CD14-positive monocyte (primary cell): ENCODE data around the gene CDKL5. TPM values are rescaled to one million over a fixed set of nuclear protein-coding genes. Genes with fewer than 3 reads are reported as not detected.

ENCODE experiments used
- DNase-seq, 3 donors: peaks; one replicate each; pipeline ENCODE4 v3.0.0-alpha.2; 2011 to 2022
- H2AFZ ChIP-seq: 2 replicates; pipeline ENCODE4 v1.6.0; 2012; ENCODE audit warnings: mild to moderate bottlenecking, low read depth, low read length, inconsistent platforms; ENCODE audit not compliant: insufficient read depth, poor library complexity, severe bottlenecking
- H3K27ac ChIP-seq, 2 donors: 1 replicate in 1 of 2; 2 replicates in 1 of 2; pipeline ENCODE4 v1.5.1; 2012 to 2013; ENCODE audit warnings: low read length in 2 of 2, control low read depth in 1 of 2, inconsistent platforms in 1 of 2, low read depth in 1 of 2, mild to moderate bottlenecking in 1 of 2
- H3K27me3 ChIP-seq, 2 donors: one replicate each; pipeline versions ENCODE4 v1.6.0 to v1.6.1; 2011 to 2013; ENCODE audit warnings: low read length in 2 of 2; ENCODE audit not compliant: control insufficient read depth in 2 of 2, insufficient read depth in 2 of 2
- H3K36me3 ChIP-seq, 2 donors: replicated peaks in 1 of 2; 1 replicate in 1 of 2; 2 replicates in 1 of 2; pipeline versions ENCODE4 v1.5.1 to v1.6.1; 2012 to 2013; ENCODE audit warnings: low read length in 2 of 2, control low read depth in 1 of 2, inconsistent platforms in 1 of 2, mild to moderate bottlenecking in 1 of 2; ENCODE audit not compliant: insufficient read depth in 2 of 2, control insufficient read depth in 1 of 2
- H3K4me1 ChIP-seq, 2 donors: 1 replicate in 1 of 2; 2 replicates in 1 of 2; pipeline versions ENCODE4 v1.5.1 to v1.6.1; 2012 to 2013; ENCODE audit warnings: low read length in 2 of 2, control low read depth in 1 of 2, inconsistent platforms in 1 of 2, mild to moderate bottlenecking in 1 of 2, moderate library complexity in 1 of 2; ENCODE audit not compliant: insufficient read depth in 2 of 2, control insufficient read depth in 1 of 2
- H3K4me2 ChIP-seq: replicated peaks from 2 replicates; pipeline ENCODE3; 2012; ENCODE audit warnings: low read length, moderate library complexity, mild to moderate bottlenecking; ENCODE audit not compliant: poor library complexity, severe bottlenecking; ENCODE audit errors: extremely low read depth
- H3K4me3 ChIP-seq, 3 experiments: fragments of 200-600 bp in 1 of 3; sonication (generic) in 1 of 3; replicated peaks in 1 of 3; 1 replicate in 2 of 3; 2 replicates in 1 of 3; pipeline ENCODE4 v1.5.1; 2011 to 2013; ENCODE audit warnings: low read length in 3 of 3, mild to moderate bottlenecking in 3 of 3, control low read depth in 2 of 3, low read depth in 2 of 3, inconsistent platforms in 1 of 3, moderate library complexity in 1 of 3
- H3K79me2 ChIP-seq: 2 replicates; pipeline ENCODE4 v1.6.0; 2012; ENCODE audit warnings: mild to moderate bottlenecking, control low read depth, inconsistent platforms, low read length, moderate library complexity; ENCODE audit not compliant: insufficient read depth
- H3K9ac ChIP-seq: 2 replicates; pipeline ENCODE4 v1.6.0; 2017; ENCODE audit warnings: low read length, mild to moderate bottlenecking; ENCODE audit not compliant: insufficient read depth, poor library complexity, severe bottlenecking
- H3K9me3 ChIP-seq, 2 donors: replicated peaks in 1 of 2; 1 replicate in 1 of 2; 2 replicates in 1 of 2; pipeline versions ENCODE4 v1.5.1 to v1.6.1; 2012 to 2013; ENCODE audit warnings: low read length in 2 of 2, control low read depth in 1 of 2; ENCODE audit not compliant: control insufficient read depth in 1 of 2, insufficient read depth in 1 of 2
- H4K20me1 ChIP-seq: 2 replicates; pipeline ENCODE4 v1.6.0; 2012; ENCODE audit warnings: mild to moderate bottlenecking, low read length, control low read depth, moderate library complexity; ENCODE audit not compliant: insufficient read depth
- H3K27ac Mint-ChIP-seq, 7 donors: one replicate each; pipeline ENCODE4 v1.8.0; 2020; ENCODE audit warnings: mild to moderate bottlenecking in 7 of 7, mixed read lengths in 7 of 7, moderate library complexity in 6 of 7, inconsistent platforms in 2 of 7
- H3K27me3 Mint-ChIP-seq, 3 donors: one replicate each; pipeline ENCODE4 v1.8.0; 2021 to 2022; ENCODE audit warnings: low read depth in 3 of 3, mild to moderate bottlenecking in 3 of 3, mixed read lengths in 3 of 3, moderate library complexity in 3 of 3, inconsistent platforms in 1 of 3
- H3K36me3 Mint-ChIP-seq, 2 donors: one replicate each; pipeline ENCODE4 v1.8.0; 2020; ENCODE audit warnings: mixed read lengths in 2 of 2, inconsistent platforms in 1 of 2, mild to moderate bottlenecking in 1 of 2
- H3K4me1 Mint-ChIP-seq: one replicate; pipeline ENCODE4 v1.8.0; 2020; ENCODE audit warnings: mild to moderate bottlenecking, mixed read lengths
- H3K4me3 Mint-ChIP-seq, 2 donors: one replicate each; pipeline ENCODE4 v1.8.0; 2020; ENCODE audit warnings: mild to moderate bottlenecking in 2 of 2, mixed read lengths in 2 of 2, moderate library complexity in 1 of 2
- H3K9me3 Mint-ChIP-seq, 7 donors: one replicate each; pipeline ENCODE4 v1.8.0; 2020 to 2022; ENCODE audit warnings: mixed read lengths in 7 of 7, mild to moderate bottlenecking in 6 of 7, moderate library complexity in 6 of 7, inconsistent platforms in 2 of 7
- WGBS: methylation state at CpG from one replicate; pipeline ENCODE4 v1.1.5; 2013; ENCODE audit warnings: missing lambda C conversion rate; ENCODE audit not compliant: insufficient coverage; 5-methylcytosine and 5-hydroxymethylcytosine counted together
- intact Hi-C, 2 donors: fragments of 100-400 bp; cut with micrococcal nuclease; formaldehyde crosslinking; loops; one replicate each; pipeline versions ENCODE4 v1.15.0 to v1.15.1; 2023
- polyA plus RNA-seq, 3 donors: library from polyadenylated mRNA; depleted of rRNA in 1 of 3; unstranded in 2 of 3; stranded (reverse) in 1 of 3; fragments of 300-500 nt in 2 of 3; fragments of >200 nt in 1 of 3; fragmentation: Illumina TruSeq in 2 of 3; gene quantifications; 1 replicate in 2 of 3; 2 replicates in 1 of 3; pipeline ENCODE4 v1.2.3, GENCODE V29; 2012 to 2021
- TF ChIP-seq, protein P1 (sequence below): fragments of 200-600 bp; IDR thresholded peaks from one replicate; pipeline ENCODE4 v1.8.0; 2022; ENCODE audit warnings: antibody characterized with exemption, mild to moderate bottlenecking

The CDKL5 gene
- polyA plus RNA-seq, 3 donors = 0.54 to 3.6 (median 1.4) TPM

DNA sequence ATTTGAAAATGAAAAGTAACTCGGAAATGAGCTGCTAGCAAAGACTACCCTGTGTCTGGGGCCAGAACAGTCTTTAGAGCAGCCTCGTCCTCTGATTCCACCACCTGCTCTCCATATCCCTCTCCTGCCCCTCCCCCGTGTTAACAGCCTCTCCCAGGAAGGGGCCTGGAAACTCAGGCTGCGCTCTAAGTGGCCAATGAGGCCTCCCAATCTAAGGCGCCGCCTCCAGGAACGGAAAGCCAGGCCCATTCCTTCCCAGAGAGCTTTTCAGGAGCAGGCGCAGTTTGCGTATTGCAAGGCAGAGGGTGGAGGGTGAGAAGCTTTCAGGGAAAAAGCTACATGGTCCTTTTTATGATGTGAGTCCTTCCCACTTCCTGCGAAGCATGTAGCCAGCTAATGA lies 215.3 kb downstream of the CDKL5 start:
- intact Hi-C loops = no loop called here
- Histone ChIP-seq H3K27me3 (no peaks in the 10 kb centered on the region), H4K20me1 (no peaks in the 10 kb centered on the region), H3K4me1 (no peaks in the 10 kb centered on the region), H2AFZ (no peak overlapping the region), H3K36me3 (no peaks in the 10 kb centered on the region), H3K9ac (no peak overlapping the region), H3K79me2 (no peaks in the 10 kb centered on the region), H3K4me2 (no peak overlapping the region), H3K4me3 (no peak overlapping the region), H3K27ac (no peak overlapping the region), H3K9me3 (no peaks in the 10 kb centered on the region)
- Mint-ChIP-seq H3K36me3 (no peaks in the 10 kb centered on the region), H3K9me3 (peaks cover 0 to 4% (median 0%) of the 10 kb centered on the region in 7 donors), H3K4me1 (no peaks in the 10 kb centered on the region), H3K27ac (no peak overlapping the region), H3K27me3 (peaks cover 4 to 7% (median 4%) of the 10 kb centered on the region in 3 donors), H3K4me3 (no peak overlapping the region)
- WGBS = 88% methylated on average over 1 of the region's 10 CpGs
- TF ChIP-seq, protein P1, sequence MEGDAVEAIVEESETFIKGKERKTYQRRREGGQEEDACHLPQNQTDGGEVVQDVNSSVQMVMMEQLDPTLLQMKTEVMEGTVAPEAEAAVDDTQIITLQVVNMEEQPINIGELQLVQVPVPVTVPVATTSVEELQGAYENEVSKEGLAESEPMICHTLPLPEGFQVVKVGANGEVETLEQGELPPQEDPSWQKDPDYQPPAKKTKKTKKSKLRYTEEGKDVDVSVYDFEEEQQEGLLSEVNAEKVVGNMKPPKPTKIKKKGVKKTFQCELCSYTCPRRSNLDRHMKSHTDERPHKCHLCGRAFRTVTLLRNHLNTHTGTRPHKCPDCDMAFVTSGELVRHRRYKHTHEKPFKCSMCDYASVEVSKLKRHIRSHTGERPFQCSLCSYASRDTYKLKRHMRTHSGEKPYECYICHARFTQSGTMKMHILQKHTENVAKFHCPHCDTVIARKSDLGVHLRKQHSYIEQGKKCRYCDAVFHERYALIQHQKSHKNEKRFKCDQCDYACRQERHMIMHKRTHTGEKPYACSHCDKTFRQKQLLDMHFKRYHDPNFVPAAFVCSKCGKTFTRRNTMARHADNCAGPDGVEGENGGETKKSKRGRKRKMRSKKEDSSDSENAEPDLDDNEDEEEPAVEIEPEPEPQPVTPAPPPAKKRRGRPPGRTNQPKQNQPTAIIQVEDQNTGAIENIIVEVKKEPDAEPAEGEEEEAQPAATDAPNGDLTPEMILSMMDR = no peak
- no peak for DNase-seq

GRCh38 chrX:18643243-18643642 lies 217.8 kb downstream of the CDKL5 start:
- WGBS = no CpG with 5 or more reads among the region's 3 CpGs
- TF ChIP-seq, protein P1 = no peak
- Mint-ChIP-seq H3K27me3 (peaks cover 4 to 10% (median 6%) of the 10 kb centered on the region in 3 donors), H3K9me3 (peaks cover 0 to 4% (median 0%) of the 10 kb centered on the region in 7 donors), H3K4me3 (no peak overlapping the region), H3K36me3 (no peaks in the 10 kb centered on the region), H3K4me1 (peaks cover 5% of the 10 kb centered on the region), H3K27ac (no peak overlapping the region)
- intact Hi-C loops = no loop called here
- H3K9me3 ChIP-seq = no peaks in the 10 kb centered on the region
- H3K27me3 ChIP-seq = no peaks in the 10 kb centered on the region
- no peaks in the 10 kb centered on the region for H3K79me2 ChIP-seq
- no peak overlapping the region for H3K27ac ChIP-seq
- no peaks in the 10 kb centered on the region for H3K36me3 ChIP-seq
- no peaks in the 10 kb centered on the region for H4K20me1 ChIP-seq
- H3K4me2 ChIP-seq = no peak overlapping the region
- no peak overlapping the region for H2AFZ ChIP-seq
- no peak overlapping the region for H3K4me3 ChIP-seq
- no peak overlapping the region for H3K9ac ChIP-seq
- DNase-seq = no peak
- peaks cover 0 to 6% of the 10 kb centered on the region in 2 donors for H3K4me1 ChIP-seq
